Small intestine (tissue), 7 donors: ENCODE results near the gene VWA2. TPM values are rescaled to one million over a fixed set of nuclear protein-coding genes. Genes with fewer than 3 reads are reported as not detected.

Experiments
- DNase-seq, 2 donors: peaks; one replicate each; pipeline versions ENCODE4 v3.0.0 to v3.0.0-alpha.2; 2013
- FAIRE-seq: peaks from 2 replicates; lab custom pipeline; 2012; peaks lifted over from hg19 to GRCh38; lab: Jason Lieb, UNC
- H3K27ac ChIP-seq, 3 donors: one replicate each; pipeline ENCODE4 v1.5.1; 2013; ENCODE audit warnings: low read length in 2 of 3, mild to moderate bottlenecking in 2 of 3, control low read depth in 1 of 3, inconsistent platforms in 1 of 3, low read depth in 1 of 3, moderate library complexity in 1 of 3
- H3K27me3 ChIP-seq, 3 donors: one replicate each; pipeline ENCODE4 v1.6.1; 2013; ENCODE audit warnings: low read length in 3 of 3, inconsistent platforms in 1 of 3; ENCODE audit not compliant: control insufficient read depth in 3 of 3, insufficient read depth in 3 of 3
- H3K36me3 ChIP-seq, 3 donors: one replicate each; pipeline ENCODE4 v1.6.1; 2013; ENCODE audit warnings: low read length in 3 of 3, inconsistent platforms in 1 of 3, low read depth in 1 of 3, mild to moderate bottlenecking in 1 of 3, moderate library complexity in 1 of 3; ENCODE audit not compliant: control insufficient read depth in 3 of 3, insufficient read depth in 2 of 3
- H3K4me1 ChIP-seq, 3 donors: one replicate each; pipeline ENCODE4 v1.6.1; 2013; ENCODE audit warnings: low read length in 2 of 3, inconsistent platforms in 1 of 3, low read depth in 1 of 3, mild to moderate bottlenecking in 1 of 3, moderate library complexity in 1 of 3; ENCODE audit not compliant: control insufficient read depth in 3 of 3, insufficient read depth in 2 of 3
- H3K4me3 ChIP-seq, 3 donors: one replicate each; pipeline ENCODE4 v1.5.1; 2013; ENCODE audit warnings: low read length in 3 of 3, control low read depth in 1 of 3, inconsistent platforms in 1 of 3, low read depth in 1 of 3, mild to moderate bottlenecking in 1 of 3, moderate library complexity in 1 of 3
- H3K9me3 ChIP-seq, 2 donors: one replicate each; pipeline ENCODE4 v1.6.1; 2013; ENCODE audit warnings: low read depth in 1 of 2, low read length in 1 of 2; ENCODE audit not compliant: control insufficient read depth in 2 of 2, insufficient read depth in 1 of 2
- WGBS, 3 donors: extraction: QIAGEN DNeasy Blood & Tissue Kit; methylation state at CpG; one replicate each; pipeline ENCODE4 v1.1.7; 2013; 5-methylcytosine and 5-hydroxymethylcytosine counted together
- polyA plus RNA-seq, 4 donors: library from polyadenylated mRNA; stranded (reverse) in 3 of 4; unstranded in 1 of 4; fragments of 200-250 nt in 3 of 4; fragments of 120-200 nt in 1 of 4; gene quantifications; one replicate each; pipeline versions ENCODE4 v1.2.1 to v1.2.3, GENCODE V29; 2013
- donor health status: healthy with polysubstance abuse.
- donor health status: control.
- donor health status: control.
- donor health status: Bipolar disorder and iron deficiency.
- donor health status: healthy.

VWA2 gene
- polyA plus RNA-seq, 4 donors, result 3.0 to 13.8 TPM; not detected in 2

GRCh38 chr10:114208351-114208750, 30.7 kb upstream of the VWA2 start:
- H3K36me3 ChIP-seq, result no peaks in the 10 kb centered on the region
- no peak overlapping the region for H3K4me3 ChIP-seq
- H3K27ac ChIP-seq, result no peak overlapping the region
- WGBS, 3 donors, result 91 to 97% (median 93%) methylated on average over 2 of the region's 2 CpGs
- H3K4me1 ChIP-seq, result no peaks in the 10 kb centered on the region
- no peaks in the 10 kb centered on the region for H3K9me3 ChIP-seq
- FAIRE-seq, result no peak
- no peaks in the 10 kb centered on the region for H3K27me3 ChIP-seq
- no peak for DNase-seq

GRCh38 chr10:114212153-114212552, 26.9 kb upstream of the VWA2 start:
- no peaks in the 10 kb centered on the region for H3K4me1 ChIP-seq
- no peak overlapping the region for H3K27ac ChIP-seq
- no peak for FAIRE-seq
- H3K9me3 ChIP-seq, result peaks cover 0 to 2% of the 10 kb centered on the region in 2 donors
- 76 to 85% (median 80%) methylated on average over 2 of the region's 2 CpGs for WGBS, 3 donors
- no peak overlapping the region for H3K4me3 ChIP-seq
- DNase-seq, result no peak
- H3K27me3 ChIP-seq, result no peaks in the 10 kb centered on the region
- no peaks in the 10 kb centered on the region for H3K36me3 ChIP-seq

- WGBS, 3 donors, result 71 to 77% (median 76%) methylated on average over 1 of the region's 1 CpG
- no peak for DNase-seq
- no peak for FAIRE-seq
- Histone ChIP-seq H3K4me1 (no peaks in the 10 kb centered on the region), H3K36me3 (no peaks in the 10 kb centered on the region), H3K9me3 (peaks cover 0 to 2% of the 10 kb centered on the region in 2 donors), H3K27ac (no peak overlapping the region), H3K27me3 (no peaks in the 10 kb centered on the region), H3K4me3 (no peak overlapping the region)
These were observed 24.0 kb upstream of the VWA2 start for GRCh38 chr10:114215033-114215432.

- DNase-seq (no peak), FAIRE-seq (no peak)
- Histone ChIP-seq H3K4me3 (no peak overlapping the region), H3K9me3 (no peaks in the 10 kb centered on the region), H3K4me1 (no peaks in the 10 kb centered on the region), H3K27me3 (peaks cover 0 to 3% (median 2%) of the 10 kb centered on the region in 3 donors), H3K27ac (no peak overlapping the region), H3K36me3 (no peaks in the 10 kb centered on the region)
- WGBS, 3 donors, result 82 to 90% (median 86%) methylated on average over 2 of the region's 2 CpGs
These were observed 18.8 kb upstream of the VWA2 start for GRCh38 chr10:114220281-114220680.

GRCh38 chr10:114221235-114221634, 17.8 kb upstream of the VWA2 start:
- Histone ChIP-seq H3K27me3 (peaks cover 0 to 3% (median 2%) of the 10 kb centered on the region in 3 donors), H3K9me3 (no peaks in the 10 kb centered on the region), H3K4me1 (no peaks in the 10 kb centered on the region), H3K4me3 (no peak overlapping the region), H3K27ac (no peak overlapping the region), H3K36me3 (no peaks in the 10 kb centered on the region)
- FAIRE-seq (no peak), DNase-seq (no peak)
- WGBS, 3 donors, result 84 to 85% (median 85%) methylated on average over 4 of the region's 4 CpGs

- Histone ChIP-seq H3K36me3 (no peaks in the 10 kb centered on the region), H3K4me3 (no peak overlapping the region), H3K27ac (no peak overlapping the region), H3K27me3 (peaks cover 0 to 3% (median 2%) of the 10 kb centered on the region in 3 donors), H3K4me1 (no peaks in the 10 kb centered on the region), H3K9me3 (no peaks in the 10 kb centered on the region)
- FAIRE-seq (no peak), DNase-seq (peak in 1 of 2 donors; percentile 11)
- 48 to 76% (median 48%) methylated on average over 4 of the region's 4 CpGs for WGBS, 3 donors
These were observed 16.0 kb upstream of the VWA2 start for GRCh38 chr10:114223066-114223465.

GRCh38 chr10:114228156-114228555, 10.9 kb upstream of the VWA2 start:
- FAIRE-seq, result no peak
- Histone ChIP-seq H3K27me3 (peaks cover 0 to 5% (median 2%) of the 10 kb centered on the region in 3 donors), H3K4me3 (no peak overlapping the region), H3K27ac (no peak overlapping the region), H3K4me1 (no peaks in the 10 kb centered on the region), H3K36me3 (no peaks in the 10 kb centered on the region), H3K9me3 (no peaks in the 10 kb centered on the region)
- no peak for DNase-seq
- WGBS, 3 donors, result 59 to 65% (median 65%) methylated on average over 3 of the region's 3 CpGs

- Histone ChIP-seq H3K27ac (no peak overlapping the region), H3K4me1 (no peaks in the 10 kb centered on the region), H3K9me3 (no peaks in the 10 kb centered on the region), H3K27me3 (peaks cover 0 to 11% (median 0%) of the 10 kb centered on the region in 3 donors), H3K4me3 (no peak overlapping the region), H3K36me3 (no peaks in the 10 kb centered on the region)
- no peak for FAIRE-seq
- no peak for DNase-seq
- 81 to 94% (median 82%) methylated on average over 4 of the region's 4 CpGs for WGBS, 3 donors
These were observed 6.4 kb upstream of the VWA2 start for GRCh38 chr10:114232561-114233176.

- no peak for FAIRE-seq
These were observed 5.6 kb upstream of the VWA2 start for GRCh38 chr10:114233482-114233881.

More at GRCh38 chr10:114233482-114233881, 5.6 kb upstream of the VWA2 start:
- Histone ChIP-seq H3K9me3 (no peaks in the 10 kb centered on the region), H3K4me3 (no peak overlapping the region), H3K27ac (no peak overlapping the region), H3K4me1 (no peaks in the 10 kb centered on the region), H3K36me3 (no peaks in the 10 kb centered on the region), H3K27me3 (peaks cover 0 to 15% (median 0%) of the 10 kb centered on the region in 3 donors)
- WGBS, 3 donors, result 52 to 71% (median 58%) methylated on average over 6 of the region's 6 CpGs
- DNase-seq, result no peak
